Peyer's patch (tissue), 4 donors: ENCODE data around the gene ZNF655. TPM values are rescaled to one million over a fixed set of nuclear protein-coding genes. Genes with fewer than 3 reads are reported as not detected.

Experiments used
- DNase-seq, 3 donors: peaks; one replicate each; pipeline ENCODE4 v3.0.0-alpha.2; 2017 to 2019
- H3K27ac ChIP-seq, 4 donors: fragments of 200-600 bp; sonication (generic); one replicate each; pipeline ENCODE4 v1.5.1; 2016 to 2019
- H3K27me3 ChIP-seq, 2 donors: fragments of 200-600 bp; sonication (generic); one replicate each; pipeline ENCODE4 v1.5.1; 2019
- H3K36me3 ChIP-seq, 3 donors: fragments of 200-600 bp; sonication (generic); one replicate each; pipeline ENCODE4 v1.5.1; 2016 to 2019
- H3K4me1 ChIP-seq, 4 donors: fragments of 200-600 bp; sonication (generic); one replicate each; pipeline ENCODE4 v1.5.1; 2016 to 2019
- H3K4me3 ChIP-seq, 4 donors: fragments of 200-600 bp; sonication (generic); 1 replicate in 3 of 4; 2 replicates in 1 of 4; pipeline ENCODE4 v1.5.1; 2016 to 2019; ENCODE audit warnings: mild to moderate bottlenecking in 1 of 4
- H3K9me3 ChIP-seq, 4 donors: fragments of 200-600 bp; sonication (generic); one replicate each; pipeline ENCODE4 v1.5.1; 2016 to 2019; ENCODE audit warnings: mild to moderate bottlenecking in 1 of 4
- CTCF ChIP-seq, 6 experiments: fragments of 450-650 bp in 4 of 6; fragments of 200-600 bp in 2 of 6; sonication (generic) in 1 of 6; IDR thresholded peaks; one replicate each; pipeline ENCODE4 v1.5.1; 2017 to 2019; ENCODE audit warnings: antibody characterized with exemption in 6 of 6, mild to moderate bottlenecking in 3 of 6, moderate library complexity in 1 of 6
- POLR2A ChIP-seq, 2 donors: fragments of 450-650 bp; IDR thresholded peaks; one replicate each; pipeline ENCODE4 v1.5.1; 2017; ENCODE audit warnings: antibody characterized with exemption in 2 of 2, mild to moderate bottlenecking in 2 of 2, moderate library complexity in 2 of 2
- total RNA-seq, 4 donors: library from RNA; depleted of rRNA; stranded (reverse); fragments of >200 nt; gene quantifications; one replicate each; pipeline ENCODE4 v1.1.0, GENCODE V29; 2016

ZNF655 gene
- total RNA-seq, 4 donors from 2014 or later, result 111 to 169 (median 139) TPM

- Histone ChIP-seq H3K36me3 (no peaks in the 10 kb centered on the region), H3K9me3 (no peaks in the 10 kb centered on the region), H3K4me3 (no peak overlapping the region), H3K27ac (no peak overlapping the region), H3K27me3 (no peaks in the 10 kb centered on the region), H3K4me1 (no peaks in the 10 kb centered on the region)
- TF ChIP-seq POLR2A (IDR thresholded peaks at IDR 0.05) (no peak), CTCF (IDR thresholded peaks at IDR 0.05) (no peak)
- no peak for DNase-seq
Measured at GRCh38 chr7:99594948-99595745, 36.7 kb downstream of the ZNF655 start.

- no peak for TF ChIP-seq CTCF (IDR thresholded peaks at IDR 0.05)
- no peak for TF ChIP-seq POLR2A (IDR thresholded peaks at IDR 0.05)
- DNase-seq, result no peak
- Histone ChIP-seq H3K4me3 (no peak overlapping the region), H3K9me3 (no peaks in the 10 kb centered on the region), H3K27me3 (no peaks in the 10 kb centered on the region), H3K36me3 (no peaks in the 10 kb centered on the region), H3K4me1 (no peaks in the 10 kb centered on the region), H3K27ac (no peak overlapping the region)
Measured at GRCh38 chr7:99596408-99596955, 38.0 kb downstream of the ZNF655 start.

DNA sequence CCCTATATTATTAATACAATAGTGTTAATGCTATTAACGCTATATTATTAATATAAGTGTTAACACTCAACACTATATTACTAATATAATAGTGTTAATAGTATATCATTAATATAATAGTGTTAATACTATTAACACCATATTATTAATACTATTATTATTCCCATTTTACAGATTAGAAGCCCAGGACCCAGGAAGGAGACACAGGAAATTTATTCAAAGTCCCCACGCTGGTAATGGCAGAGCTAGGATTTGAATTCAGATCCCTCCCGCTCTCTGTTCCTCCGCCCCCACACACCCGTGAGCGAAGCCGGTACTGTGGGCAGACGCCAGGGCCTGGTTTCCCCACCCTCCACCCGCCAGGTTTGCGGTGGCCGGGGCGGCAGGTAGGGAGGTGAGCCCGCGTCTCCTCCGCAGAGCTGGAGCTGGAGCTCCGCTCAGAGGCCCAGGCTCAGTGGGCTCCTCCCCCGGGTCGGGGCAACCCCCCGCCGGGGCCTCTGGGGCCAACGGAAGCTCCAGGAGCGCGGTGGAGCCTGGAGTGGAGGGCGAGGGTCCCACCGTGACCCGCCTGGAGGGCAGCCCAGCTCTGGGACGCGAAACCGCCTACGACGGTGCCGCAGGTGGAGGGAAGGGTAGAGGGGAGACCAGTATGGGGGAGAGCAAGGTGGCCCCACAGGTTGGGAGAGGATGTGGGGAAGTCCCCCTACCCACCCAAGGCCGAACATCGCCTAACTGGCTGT lies 39.5 kb downstream of the ZNF655 start, which contains the start of gene TMEM225B:
TSS of gene TMEM225B (plus strand) at position 506 of the 740 bp plus-strand sequence. CDS start 6,122 bp downstream, outside the sequence.
- DNase-seq, result no peak
- Histone ChIP-seq H3K36me3 (no peaks in the 10 kb centered on the region), H3K4me1 (no peaks in the 10 kb centered on the region), H3K27me3 (no peaks in the 10 kb centered on the region), H3K9me3 (no peaks in the 10 kb centered on the region), H3K4me3 (no peak within 1 kb of the TSS), H3K27ac (no peak within 1 kb of the TSS)
- no peak for TF ChIP-seq POLR2A (IDR thresholded peaks at IDR 0.05)
- no peak for TF ChIP-seq CTCF (IDR thresholded peaks at IDR 0.05)

GRCh38 chr7:99599836-99600235 lies 41.4 kb downstream of the ZNF655 start:
- H3K27ac ChIP-seq, result no peak overlapping the region
- no peaks in the 10 kb centered on the region for H3K9me3 ChIP-seq
- DNase-seq, result no peak
- H3K27me3 ChIP-seq, result no peaks in the 10 kb centered on the region
- no peak overlapping the region for H3K4me3 ChIP-seq
- no peaks in the 10 kb centered on the region for H3K4me1 ChIP-seq
- TF ChIP-seq POLR2A (IDR thresholded peaks at IDR 0.05) (no peak), CTCF (IDR thresholded peaks at IDR 0.05) (no peak)
- H3K36me3 ChIP-seq, result no peaks in the 10 kb centered on the region

DNA sequence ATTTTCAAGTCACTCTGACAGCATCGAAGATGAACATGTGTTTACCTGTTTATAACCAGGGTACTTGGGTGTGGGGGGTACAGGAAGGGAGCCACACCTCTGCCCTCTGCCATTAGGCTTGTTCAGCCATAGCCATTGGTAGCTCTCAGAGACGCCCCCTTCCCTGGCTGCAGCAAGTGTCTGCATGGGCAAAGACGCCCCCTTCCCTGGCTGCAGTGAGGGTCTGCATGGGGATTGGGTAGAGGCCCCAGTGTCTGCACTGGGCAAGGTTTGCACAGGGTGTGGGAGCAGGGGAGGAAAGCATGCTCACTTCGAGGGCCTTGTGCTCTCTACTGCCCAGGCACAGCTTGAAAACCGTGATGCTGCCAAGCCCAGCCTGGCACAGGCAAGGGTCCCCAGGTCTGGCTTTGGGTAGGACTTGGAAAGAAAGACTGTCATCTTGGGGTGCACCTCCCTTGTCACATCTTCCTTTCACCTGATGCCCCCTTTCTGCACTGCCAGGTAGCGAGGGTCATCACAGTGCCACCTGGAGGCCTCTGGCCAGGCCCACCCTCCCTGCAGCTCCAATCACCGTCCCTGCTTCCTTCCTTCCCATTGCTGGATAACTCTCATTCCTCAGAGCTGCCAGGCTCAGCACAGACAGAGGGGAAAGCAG lies 43.3 kb downstream of the ZNF655 start:
- no peak overlapping the region for H3K27ac ChIP-seq
- no peaks in the 10 kb centered on the region for H3K4me1 ChIP-seq
- H3K4me3 ChIP-seq, result no peak overlapping the region
- TF ChIP-seq POLR2A (IDR thresholded peaks at IDR 0.05) (no peak), CTCF (IDR thresholded peaks at IDR 0.05) (no peak)
- no peaks in the 10 kb centered on the region for H3K36me3 ChIP-seq
- no peaks in the 10 kb centered on the region for H3K27me3 ChIP-seq
- DNase-seq, result no peak
- no peaks in the 10 kb centered on the region for H3K9me3 ChIP-seq
